Measurements from ENCODE around the gene MTHFD2. TPM values are rescaled to one million over a fixed set of nuclear protein-coding genes. Genes with fewer than 3 reads are reported as not detected.
A peak's percentile ranks its signal among the peaks of the same experiment; 100 is the strongest.

MTHFD2 gene
- total and polyA plus RNA-seq, 2 donors (not counting 1 experiment from before 2014, with no cell fraction given): 9.5 to 18.0 TPM

DNA sequence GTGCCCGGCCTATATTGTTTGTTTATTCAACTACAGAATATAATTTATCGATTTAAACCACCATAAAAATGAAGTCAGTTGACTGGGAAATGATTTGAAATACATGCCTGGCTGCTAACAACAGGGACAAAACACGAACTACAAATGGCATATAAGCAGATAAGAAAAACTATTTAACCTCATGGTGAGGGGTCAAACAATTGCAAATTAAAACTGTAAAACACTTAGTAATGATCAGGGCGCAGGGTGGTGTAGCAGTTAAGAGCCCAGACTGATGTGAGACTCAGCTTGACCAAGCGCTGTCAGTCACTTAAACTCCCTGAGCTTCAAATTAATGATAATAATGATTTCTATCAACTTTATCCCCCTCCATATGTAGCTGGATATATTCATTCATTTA lies 6.7 kb downstream of the MTHFD2 start:
- intact Hi-C loops (cut with micrococcal nuclease): loop anchor here (5.0 kb wide), 1 partner anchor 38 kb away; no protein-coding TSS in a partner anchor
- Histone ChIP-seq H3K4me2 (replicated peaks; ENCODE audit: low read depth, low read length, poor library complexity, severe bottlenecking) (peak overlapping the region; percentile 67), H3K9me3 (ENCODE audit: control extremely low read depth in 1 of 3, control insufficient read depth in 2 of 3, insufficient read depth in 1 of 3, low read length in 2 of 3) (no peaks in the 10 kb centered on the region), H3K27me3 (replicated peaks in 1 of 4; ENCODE audit: control extremely low read depth in 1 of 4, control insufficient read depth in 3 of 4, insufficient read depth in 4 of 4, low read length in 3 of 4) (no peaks in the 10 kb centered on the region), H3K9ac (ENCODE audit: low read length) (no peak overlapping the region), H3K27ac (ENCODE audit: low read length in 2 of 2) (no peak overlapping the region), H3K4me1 (ENCODE audit: control insufficient read depth in 2 of 2, insufficient read depth in 2 of 2, low read length in 2 of 2) (peaks cover 27 to 28% of the 10 kb centered on the region in 2 donors), H4K20me1 (ENCODE audit: control insufficient read depth, insufficient read depth, low read length, poor library complexity, severe bottlenecking) (no peaks in the 10 kb centered on the region), H3K4me3 (ENCODE audit: control extremely low read depth in 1 of 5, extremely low read depth in 1 of 5, insufficient read depth in 1 of 5, low read depth in 2 of 5, low read length in 4 of 5) (no peak overlapping the region), H2AFZ (ENCODE audit: insufficient read depth, low read depth, low read length, poor library complexity, severe bottlenecking) (no peak overlapping the region), H3K79me2 (ENCODE audit: control insufficient read depth, insufficient read depth, low read length) (peaks cover 96% of the 10 kb centered on the region), H3K36me3 (replicated peaks in 1 of 2; ENCODE audit: control extremely low read depth in 1 of 2, control insufficient read depth in 1 of 2, extremely low read depth in 1 of 2, insufficient read depth in 2 of 2, low read length in 1 of 2) (peaks cover 4 to 9% of the 10 kb centered on the region in 2 experiments)
- no peak for ATAC-seq (ENCODE audit: low read depth)
- Mint-ChIP-seq H3K27me3 (no peaks in the 10 kb centered on the region), H3K4me1 (peaks cover 36% of the 10 kb centered on the region), H3K4me3 (no peak overlapping the region), H3K27ac (peak overlapping the region; percentile 12), H3K9me3 (ENCODE audit: insufficient read depth) (no peaks in the 10 kb centered on the region)
- CTCF ChIA-PET: interaction anchor here (0.9 to 3.7 kb wide), 8 partner anchors 10 to 297 kb away, joined by 3 to 16 read pairs (median 6); partner anchors contain the start of gene MOB1A
- POLR2A ChIA-PET: interaction anchor here (1.2 to 3.7 kb wide), 2 partner anchors 23 to 26 kb away, joined by 4 to 26 read pairs; partner anchors contain the start of gene MOB1A
- no CpG with 5 or more reads among the region's 5 CpGs for whole genome bisulfite sequencing (ENCODE audit: insufficient coverage)
- no peak for TF ChIP-seq EZH2 (IDR thresholded peaks at IDR 0.05; ENCODE audit: borderline replicate concordance, insufficient read depth, low read depth, low read length, poor library complexity, severe bottlenecking)
- no peak for TF ChIP-seq CTCF (IDR thresholded peaks at IDR 0.05)
- no peak for DNase-seq

DNA sequence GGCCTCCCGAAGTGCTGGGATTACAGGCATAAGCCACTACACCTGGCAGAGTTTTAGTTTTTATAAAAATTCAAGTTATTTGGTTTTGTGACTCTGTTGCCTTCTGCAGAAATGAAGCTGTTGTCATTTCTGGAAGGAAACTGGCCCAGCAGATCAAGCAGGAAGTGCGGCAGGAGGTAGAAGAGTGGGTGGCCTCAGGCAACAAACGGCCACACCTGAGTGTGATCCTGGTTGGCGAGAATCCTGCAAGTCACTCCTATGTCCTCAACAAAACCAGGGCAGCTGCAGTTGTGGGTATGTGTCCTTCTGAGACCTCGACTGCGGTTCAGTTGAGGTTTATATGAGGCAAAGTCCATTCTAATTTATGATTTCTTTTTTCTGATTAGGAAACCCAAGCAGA lies 7.2 kb downstream of the MTHFD2 start:
- WGBS (ENCODE audit: insufficient coverage): 12% methylated on average over 4 of the region's 6 CpGs
- peak overlapping the region; percentile 74 for H3K27ac Mint-ChIP-seq
- H3K4me3 Mint-ChIP-seq: peak overlapping the region; percentile 44
- H3K4me2 ChIP-seq (replicated peaks; ENCODE audit: low read depth, low read length, poor library complexity, severe bottlenecking): peak overlapping the region; percentile 67
- H3K36me3 ChIP-seq (replicated peaks in 1 of 2; ENCODE audit: control extremely low read depth in 1 of 2, control insufficient read depth in 1 of 2, extremely low read depth in 1 of 2, insufficient read depth in 2 of 2, low read length in 1 of 2): peaks cover 4 to 11% of the 10 kb centered on the region in 2 experiments
- H3K9ac ChIP-seq (ENCODE audit: low read length): peak overlapping the region; percentile 38
- peak overlapping the region; percentile 82 for H2AFZ ChIP-seq (ENCODE audit: insufficient read depth, low read depth, low read length, poor library complexity, severe bottlenecking)
- ATAC-seq (ENCODE audit: low read depth) (peak; percentile 29), DNase-seq (peak; percentile 26)
- H3K9me3 ChIP-seq (ENCODE audit: control extremely low read depth in 1 of 3, control insufficient read depth in 2 of 3, insufficient read depth in 1 of 3, low read length in 2 of 3): no peaks in the 10 kb centered on the region
- H3K9me3 Mint-ChIP-seq (ENCODE audit: insufficient read depth): no peaks in the 10 kb centered on the region
- H3K27ac ChIP-seq (ENCODE audit: low read length in 2 of 2): peak overlapping the region; percentile 76 to 80
- no peak for TF ChIP-seq EZH2 (IDR thresholded peaks at IDR 0.05; ENCODE audit: borderline replicate concordance, insufficient read depth, low read depth, low read length, poor library complexity, severe bottlenecking)
- TF ChIP-seq CTCF (IDR thresholded peaks at IDR 0.05): no peak
- no peaks in the 10 kb centered on the region for H4K20me1 ChIP-seq (ENCODE audit: control insufficient read depth, insufficient read depth, low read length, poor library complexity, severe bottlenecking)
- POLR2A ChIA-PET: interaction anchor here (0.7 to 3.7 kb wide), 3 partner anchors 20 to 27 kb away, joined by 3 to 26 read pairs (median 4); partner anchors contain the start of gene MOB1A
- H3K79me2 ChIP-seq (ENCODE audit: control insufficient read depth, insufficient read depth, low read length): peaks cover 93% of the 10 kb centered on the region
- H3K4me3 ChIP-seq (ENCODE audit: control extremely low read depth in 1 of 5, extremely low read depth in 1 of 5, insufficient read depth in 1 of 5, low read depth in 2 of 5, low read length in 4 of 5): peak overlapping the region in 1 of 5 experiments; percentile 5
- H3K4me1 Mint-ChIP-seq: peaks cover 32% of the 10 kb centered on the region
- H3K4me1 ChIP-seq (ENCODE audit: control insufficient read depth in 2 of 2, insufficient read depth in 2 of 2, low read length in 2 of 2): peaks cover 24 to 26% of the 10 kb centered on the region in 2 donors
- CTCF ChIA-PET: interaction anchor here (0.5 to 3.7 kb wide), 9 partner anchors 10 to 431 kb away, joined by 3 to 16 read pairs (median 8); partner anchors contain the start of gene MOB1A
- H3K27me3 Mint-ChIP-seq: no peaks in the 10 kb centered on the region
- H3K27me3 ChIP-seq (replicated peaks in 1 of 4; ENCODE audit: control extremely low read depth in 1 of 4, control insufficient read depth in 3 of 4, insufficient read depth in 4 of 4, low read length in 3 of 4): no peaks in the 10 kb centered on the region
- intact Hi-C loops (cut with micrococcal nuclease): loop anchor here (5.0 kb wide), 1 partner anchor 38 kb away; no protein-coding TSS in a partner anchor
